ENCODE measurements around the gene SLC23A2. TPM values are rescaled to one million over a fixed set of nuclear protein-coding genes. Genes with fewer than 3 reads are reported as not detected.

SLC23A2 gene
- polyA plus RNA-seq, 1 of the 3 experiments (the other 2 are of a cell fraction) = 14.0 TPM

- Histone ChIP-seq H3K9ac (no peak overlapping the region), H3K4me1 (ENCODE audit: control insufficient read depth in 1 of 2, insufficient read depth in 2 of 2, low read depth in 1 of 2, low read length in 1 of 2) (peaks cover 2 to 5% of the 10 kb centered on the region in 2 experiments; a peak in 1 of 4 replicates), H3K4me2 (no peak overlapping the region), H3K27ac (ENCODE audit: low read depth in 2 of 2, low read length in 1 of 2) (no peak overlapping the region), H3K27me3 (ENCODE audit: insufficient read depth) (no peaks in the 10 kb centered on the region), H3K9me3 (no peaks in the 10 kb centered on the region), H3K9me2 (no peaks in the 10 kb centered on the region), H2AFZ (ENCODE audit: low read depth) (no peak overlapping the region), H3K4me3 (ENCODE audit: low read depth in 2 of 2, low read length in 1 of 2) (no peak overlapping the region), H3K79me2 (ENCODE audit: insufficient read depth) (no peaks in the 10 kb centered on the region), H4K20me1 (ENCODE audit: insufficient read depth) (no peaks in the 10 kb centered on the region), H3K36me3 (replicated peaks in 1 of 2; ENCODE audit: control insufficient read depth in 1 of 2, insufficient read depth in 2 of 2, low read length in 1 of 2) (peaks cover 0 to 7% of the 10 kb centered on the region in 2 experiments), H3F3A (replicated peaks; ENCODE audit: insufficient read depth) (peaks cover 8% of the 10 kb centered on the region)
- TF ChIP-seq PBX3 (IDR thresholded peaks at IDR 0.05) = no peak
- ChIA-PET CTCF (interaction anchor here (0.7 to 2.2 kb wide), 4 partner anchors 12 to 211 kb away, joined by 3 to 9 read pairs (median 4); no protein-coding TSS in a partner anchor), POLR2A (no interaction called here)
- DNase-seq = no peak
- 100% methylated on average over 1 of the region's 1 CpG for WGBS (ENCODE audit: low lambda C conversion rate)
Measured at GRCh38 chr20:4952229-4952628, 49.1 kb downstream of the SLC23A2 start.

- Histone ChIP-seq H4K20me1 (ENCODE audit: insufficient read depth) (no peaks in the 10 kb centered on the region), H3K4me1 (ENCODE audit: control insufficient read depth in 1 of 2, insufficient read depth in 2 of 2, low read depth in 1 of 2, low read length in 1 of 2) (peaks cover 2 to 5% of the 10 kb centered on the region in 2 experiments; a peak in 1 of 4 replicates), H3K9me3 (no peaks in the 10 kb centered on the region), H2AFZ (ENCODE audit: low read depth) (no peak overlapping the region), H3K79me2 (ENCODE audit: insufficient read depth) (no peaks in the 10 kb centered on the region), H3K9ac (peak overlapping the region; percentile 24; the same call in 1 of the 2 replicates), H3K27ac (ENCODE audit: low read depth in 2 of 2, low read length in 1 of 2) (peak overlapping the region in 1 of 2 experiments; percentile 62; a peak in 2 of 4 replicates), H3K4me3 (ENCODE audit: low read depth in 2 of 2, low read length in 1 of 2) (no peak overlapping the region), H3K27me3 (ENCODE audit: insufficient read depth) (no peaks in the 10 kb centered on the region), H3K36me3 (replicated peaks in 1 of 2; ENCODE audit: control insufficient read depth in 1 of 2, insufficient read depth in 2 of 2, low read length in 1 of 2) (peaks cover 0 to 7% of the 10 kb centered on the region in 2 experiments), H3K4me2 (peak overlapping the region; percentile 21; the same call in 1 of the 2 replicates), H3F3A (replicated peaks; ENCODE audit: insufficient read depth) (peaks cover 8% of the 10 kb centered on the region), H3K9me2 (no peaks in the 10 kb centered on the region)
- POLR2A ChIA-PET = no interaction called here
- TF ChIP-seq PBX3 (IDR thresholded peaks at IDR 0.05) (no peak), FOSL2 (IDR thresholded peaks at IDR 0.05; ENCODE audit: borderline replicate concordance, low read depth) (peak; percentile 78; the same call in 1 of the 2 replicates), JUND (IDR thresholded peaks at IDR 0.05) (peak; percentile 71), NFIC (IDR thresholded peaks at IDR 0.05; ENCODE audit: borderline replicate concordance) (peak; percentile 32; the same call in 1 of the 2 replicates)
- no peak for DNase-seq
- 28% methylated on average over 3 of the region's 3 CpGs for WGBS (ENCODE audit: low lambda C conversion rate)
- CTCF ChIA-PET = interaction anchor here (1.0 to 2.1 kb wide), 4 partner anchors 13 to 145 kb away, joined by 3 to 12 read pairs (median 4); no protein-coding TSS in a partner anchor
Measured at GRCh38 chr20:4951299-4951698, 50.0 kb downstream of the SLC23A2 start.

GRCh38 chr20:4950841-4951240 is 50.5 kb downstream of the SLC23A2 start:
- 99% methylated on average over 4 of the region's 4 CpGs for WGBS (ENCODE audit: low lambda C conversion rate)
- ChIA-PET POLR2A (no interaction called here), CTCF (interaction anchor here (0.9 to 2.7 kb wide), 7 partner anchors 18 to 218 kb away, joined by 3 to 12 read pairs (median 4); no protein-coding TSS in a partner anchor)
- H3K9me3 ChIP-seq = no peaks in the 10 kb centered on the region
- peak overlapping the region in 1 of 2 experiments; percentile 62; a peak in 2 of 4 replicates for H3K27ac ChIP-seq (ENCODE audit: low read depth in 2 of 2, low read length in 1 of 2)
- TF ChIP-seq FOSL2 (IDR thresholded peaks at IDR 0.05; ENCODE audit: borderline replicate concordance, low read depth) (no peak), USF1 (IDR thresholded peaks at IDR 0.05; ENCODE audit: borderline replicate concordance, low read depth) (no peak), NRF1 (IDR thresholded peaks at IDR 0.05; ENCODE audit: low read depth, low read length) (no peak), FOXM1 (IDR thresholded peaks at IDR 0.05; ENCODE audit: low read depth) (no peak), JUND (IDR thresholded peaks at IDR 0.05) (no peak), IRF3 (IDR thresholded peaks at IDR 0.05; ENCODE audit: low read depth, low read length) (no peak), EP300 (IDR thresholded peaks at IDR 0.05; ENCODE audit: borderline replicate concordance in 1 of 2, low read depth in 1 of 2, low read length in 1 of 2) (no peak), MAX (IDR thresholded peaks at IDR 0.05; ENCODE audit: low read depth) (no peak), FOXJ3 (CRISPR knock-in tag; IDR thresholded peaks at IDR 0.05) (no peak)
- H3K36me3 ChIP-seq (replicated peaks in 1 of 2; ENCODE audit: control insufficient read depth in 1 of 2, insufficient read depth in 2 of 2, low read length in 1 of 2) = peaks cover 0 to 7% of the 10 kb centered on the region in 2 experiments
- H3F3A ChIP-seq (replicated peaks; ENCODE audit: insufficient read depth) = peaks cover 8% of the 10 kb centered on the region
- no peaks in the 10 kb centered on the region for H3K9me2 ChIP-seq
- no peaks in the 10 kb centered on the region for H3K27me3 ChIP-seq (ENCODE audit: insufficient read depth)
- no peaks in the 10 kb centered on the region for H4K20me1 ChIP-seq (ENCODE audit: insufficient read depth)
- H3K9ac ChIP-seq = peak overlapping the region; percentile 24; the same call in 1 of the 2 replicates
- no peak for DNase-seq
- no peak overlapping the region for H3K4me3 ChIP-seq (ENCODE audit: low read depth in 2 of 2, low read length in 1 of 2)
- no peak overlapping the region for H2AFZ ChIP-seq (ENCODE audit: low read depth)
- peaks cover 2 to 5% of the 10 kb centered on the region in 2 experiments; a peak in 1 of 4 replicates for H3K4me1 ChIP-seq (ENCODE audit: control insufficient read depth in 1 of 2, insufficient read depth in 2 of 2, low read depth in 1 of 2, low read length in 1 of 2)
- no peaks in the 10 kb centered on the region for H3K79me2 ChIP-seq (ENCODE audit: insufficient read depth)
- H3K4me2 ChIP-seq = peak overlapping the region; percentile 21; the same call in 1 of the 2 replicates
